ENCODE results near the gene SDC1.

The SDC1 gene

GRCh38 chr2:20184067-20184938, 40.6 kb downstream of the SDC1 start:
- no peak for DNase-seq (ENCODE audit: low read depth in 2 of 2)

GRCh38 chr2:20183373-20183772, 41.6 kb downstream of the SDC1 start:
- no peak for DNase-seq (ENCODE audit: low read depth in 2 of 2)

GRCh38 chr2:20182241-20182931, 42.5 kb downstream of the SDC1 start:
- DNase-seq (ENCODE audit: low read depth in 2 of 2), result no peak

- DNase-seq (ENCODE audit: low read depth in 2 of 2), result no peak
Measured at GRCh38 chr2:20181761-20182160, 43.2 kb downstream of the SDC1 start.

- DNase-seq (ENCODE audit: low read depth in 2 of 2), result no peak
Measured at GRCh38 chr2:20180676-20181648, 44.0 kb downstream of the SDC1 start.

GRCh38 chr2:20179755-20180594, 45.0 kb downstream of the SDC1 start:
- DNase-seq (ENCODE audit: low read depth in 2 of 2), result no peak

GRCh38 chr2:20179466-20179754, 45.5 kb downstream of the SDC1 start:
- DNase-seq (ENCODE audit: low read depth in 2 of 2), result no peak

GRCh38 chr2:20178666-20179465, 46.1 kb downstream of the SDC1 start:
- DNase-seq (ENCODE audit: low read depth in 2 of 2), result no peak

- DNase-seq (ENCODE audit: low read depth in 2 of 2), result no peak
Measured at GRCh38 chr2:20178249-20178607, 46.7 kb downstream of the SDC1 start.

- DNase-seq (ENCODE audit: low read depth in 2 of 2), result no peak
Measured at GRCh38 chr2:20177556-20178248, 47.2 kb downstream of the SDC1 start.

GRCh38 chr2:20176760-20177159, 48.2 kb downstream of the SDC1 start:
- DNase-seq (ENCODE audit: low read depth in 2 of 2), result no peak

- DNase-seq (ENCODE audit: low read depth in 2 of 2), result no peak
Measured at GRCh38 chr2:20175931-20176330, 49.0 kb downstream of the SDC1 start.

- DNase-seq (ENCODE audit: low read depth in 2 of 2), result no peak
Measured at GRCh38 chr2:20175267-20175666, 49.7 kb downstream of the SDC1 start.

GRCh38 chr2:20174410-20174809, 50.5 kb downstream of the SDC1 start:
- DNase-seq (ENCODE audit: low read depth in 2 of 2), result no peak

- DNase-seq (ENCODE audit: low read depth in 2 of 2), result no peak
Measured at GRCh38 chr2:20173496-20174402, 51.2 kb downstream of the SDC1 start.

GRCh38 chr2:20173064-20173463, 51.9 kb downstream of the SDC1 start:
- DNase-seq (ENCODE audit: low read depth in 2 of 2), result no peak

GRCh38 chr2:20172273-20173055, 52.5 kb downstream of the SDC1 start:
- DNase-seq (ENCODE audit: low read depth in 2 of 2), result no peak

- no peak for DNase-seq (ENCODE audit: low read depth in 2 of 2)
Measured at GRCh38 chr2:20171445-20171977, 53.4 kb downstream of the SDC1 start.

All from stimulated activated CD8-positive, alpha-beta memory T cell treated with anti-CD3 and anti-CD28 coated beads, Interleukin-15, amount 100 ng/mL, for 48 hours (primary cell).